Measurements from ENCODE around the gene RANBP3.
"Not testable (repeated sequence)": the region's sequence is repeated elsewhere in the genome, so short reads cannot be mapped to it uniquely, and the experiment has no call there.

Gene RANBP3

DNA sequence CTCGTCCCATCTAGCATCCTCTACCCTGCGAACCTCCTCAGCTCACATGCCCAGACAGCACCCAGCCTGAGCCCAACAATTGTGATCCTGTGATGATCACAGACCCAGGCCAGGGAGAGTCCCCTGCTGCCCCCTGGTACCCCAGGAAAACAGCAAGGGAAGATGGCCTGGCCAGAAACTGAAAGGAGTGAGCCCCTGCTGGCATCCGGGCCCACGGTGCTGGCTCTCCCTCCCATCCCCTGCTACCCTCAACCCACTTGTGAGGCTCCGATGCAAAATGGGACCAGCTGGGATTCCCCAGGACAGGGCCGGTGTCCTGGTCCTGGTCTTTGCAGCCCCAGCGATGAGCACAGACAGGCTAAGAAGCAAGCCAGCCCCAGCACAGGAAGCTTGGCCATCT lies 14.1 kb downstream of the RANBP3 start:
- DNase-seq, result no peak

DNA sequence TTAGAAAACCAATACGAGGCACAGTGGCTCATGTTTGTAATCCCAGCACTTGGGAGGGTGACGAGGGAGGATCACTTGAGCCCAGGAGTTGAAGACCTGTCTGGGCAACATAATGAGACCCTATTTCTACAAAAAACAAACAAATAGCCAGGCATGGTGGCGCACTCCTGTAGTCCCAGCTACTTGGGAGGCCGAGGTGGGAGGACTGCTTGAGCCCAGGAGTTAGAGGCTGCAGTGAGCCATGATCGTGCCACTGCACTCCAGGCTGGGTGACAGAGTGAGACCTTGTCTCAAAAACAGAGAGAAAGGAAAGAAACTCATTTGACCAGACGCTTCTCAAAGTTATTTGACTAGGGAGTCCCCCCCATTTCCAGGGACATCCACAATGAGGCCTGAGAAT lies 14.7 kb downstream of the RANBP3 start:
- DNase-seq, result not testable (repeated sequence)

DNA sequence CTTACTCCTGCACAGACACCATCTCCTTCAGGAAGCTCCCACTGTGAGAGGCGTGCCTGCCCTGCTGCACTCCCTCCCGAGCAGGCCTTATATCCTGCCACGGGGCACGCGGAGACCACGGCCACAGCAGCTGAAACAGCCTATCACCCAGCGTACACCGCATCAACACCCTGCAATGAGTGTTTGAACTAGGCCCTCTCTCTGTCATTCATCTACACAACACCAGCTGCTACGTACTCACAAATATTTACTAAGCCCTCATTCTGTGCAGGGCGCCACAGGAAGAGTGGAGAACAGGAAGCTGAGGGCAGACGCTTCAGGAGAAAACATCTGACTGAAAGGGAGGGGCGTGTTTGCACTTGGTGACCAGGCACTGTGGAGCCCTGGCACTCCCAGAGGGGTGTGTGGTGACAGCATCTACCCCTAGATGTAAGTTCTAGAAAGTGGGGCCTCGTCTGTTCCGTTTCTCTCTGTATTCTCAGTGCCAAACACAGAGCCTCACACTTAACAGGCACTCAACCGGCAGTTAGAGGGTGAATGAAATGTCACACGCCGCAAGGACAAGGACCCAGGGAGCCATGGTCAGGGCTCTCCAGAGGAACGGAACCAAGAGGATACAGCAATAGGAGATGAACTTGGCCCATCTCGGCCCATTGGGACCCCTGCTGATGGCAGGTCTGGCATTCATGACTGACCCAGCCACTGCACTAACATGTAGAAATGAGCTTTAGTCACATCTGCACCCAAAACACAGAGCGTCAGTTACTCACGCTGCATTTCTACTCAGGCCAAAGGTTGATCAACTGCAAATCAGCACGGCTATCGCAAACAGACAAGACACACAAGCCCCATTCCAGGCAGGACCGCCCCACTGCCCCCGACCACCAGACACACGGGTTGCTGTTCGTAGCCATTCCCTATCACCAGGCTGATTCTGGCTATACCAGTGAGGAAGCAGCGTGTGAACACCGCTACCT lies 15.7 kb downstream of the RANBP3 start:
- peak; percentile 75 for DNase-seq

DNA sequence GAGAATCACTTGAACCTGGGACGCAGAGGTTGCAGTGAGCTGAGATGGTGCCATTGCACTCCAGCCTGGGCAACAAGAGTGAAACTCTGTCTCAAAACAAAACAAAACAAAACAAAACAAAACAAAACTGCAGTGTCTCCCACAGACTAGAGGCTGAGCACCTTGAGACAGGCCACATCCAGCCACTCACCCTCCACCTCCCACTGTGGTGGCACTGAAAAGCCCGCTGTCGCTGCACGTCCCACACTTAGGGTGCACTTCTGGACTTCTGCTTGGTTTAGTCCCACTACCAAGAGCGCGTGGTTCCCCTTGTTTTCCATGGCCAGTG lies 16.3 kb downstream of the RANBP3 start:
- not testable (repeated sequence) for DNase-seq

DNA sequence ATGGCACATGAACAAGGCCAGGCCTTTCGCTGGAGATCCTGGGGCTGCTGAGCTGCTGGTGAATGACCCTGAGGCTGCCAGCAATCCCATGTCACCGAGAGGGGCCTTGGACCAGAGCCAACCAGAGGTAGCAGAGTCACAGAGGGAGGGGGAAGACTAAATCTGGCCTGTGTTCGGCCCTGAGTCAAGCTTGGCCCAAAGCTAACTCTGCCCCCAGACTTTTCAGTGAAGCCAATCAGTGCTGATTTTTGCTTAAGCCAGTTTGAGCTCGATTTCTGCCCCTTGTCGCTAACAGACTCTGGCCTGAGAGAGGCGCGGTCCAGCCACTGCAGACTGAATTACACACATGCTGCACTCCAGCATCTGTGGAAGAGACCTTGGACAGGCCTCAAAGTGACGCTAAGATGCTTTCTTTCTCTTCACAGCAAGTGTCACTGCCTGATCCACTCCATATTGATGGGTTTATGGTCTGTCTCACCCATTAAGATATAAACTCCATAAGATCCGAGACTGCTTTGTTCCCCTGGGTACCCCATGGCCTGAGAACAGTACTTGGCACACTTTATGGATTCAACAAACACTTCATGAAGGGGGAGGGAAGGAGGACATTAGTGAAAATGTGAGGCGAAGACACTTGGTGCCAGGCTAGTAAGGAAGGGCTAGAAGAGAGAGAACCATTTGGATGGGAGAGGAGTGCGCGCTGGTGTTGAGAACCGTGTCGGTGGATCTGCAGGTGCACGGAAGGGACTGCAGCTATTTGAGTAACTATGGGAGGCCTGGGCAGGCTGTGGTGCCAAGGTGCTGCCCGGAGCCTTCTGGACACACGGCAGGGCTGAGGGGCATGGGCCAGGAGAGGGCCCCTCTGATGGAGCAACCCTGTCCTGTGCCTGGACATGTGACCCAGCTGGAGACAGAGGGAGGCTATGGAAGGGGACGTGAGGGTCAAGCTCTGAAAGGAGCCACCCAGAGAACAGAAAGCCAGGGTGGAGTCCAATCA lies 17.6 kb downstream of the RANBP3 start:
- DNase-seq, result no peak

DNA sequence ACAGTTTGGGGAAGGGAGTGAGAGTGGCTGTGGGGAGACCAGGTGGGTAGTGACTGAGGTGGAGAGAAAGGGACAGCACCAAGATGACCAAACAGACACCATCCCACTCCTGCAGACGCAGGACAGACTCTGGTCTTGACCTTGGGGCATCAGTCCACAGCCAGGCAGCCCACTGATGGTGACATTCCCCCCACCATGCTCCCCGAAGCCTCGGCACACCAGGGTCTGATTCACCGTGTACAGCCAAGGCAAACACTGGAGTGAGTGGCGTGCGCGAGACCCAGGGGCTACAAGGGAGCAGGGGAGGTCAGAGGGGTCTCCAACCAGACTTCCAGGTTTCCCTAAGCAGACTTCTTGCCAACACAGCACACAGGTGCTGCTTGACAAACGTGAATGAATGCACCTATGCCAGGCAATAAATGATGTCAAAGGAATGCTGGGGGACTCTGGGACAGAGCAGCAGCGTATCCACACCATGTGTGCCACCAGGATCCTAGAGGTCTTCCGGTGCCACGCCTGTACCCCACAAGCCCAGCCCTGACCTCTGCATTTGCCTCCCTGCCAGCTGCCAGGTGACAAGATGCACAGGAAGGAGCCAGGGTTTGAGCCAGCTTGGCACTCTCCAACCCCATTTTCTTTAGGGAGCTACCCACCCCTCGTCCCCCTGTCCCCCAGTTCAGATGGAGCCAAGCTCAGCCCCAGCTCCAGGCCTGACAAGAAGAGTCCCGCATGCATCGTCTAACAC lies 18.5 kb downstream of the RANBP3 start:
- no peak for DNase-seq

DNA sequence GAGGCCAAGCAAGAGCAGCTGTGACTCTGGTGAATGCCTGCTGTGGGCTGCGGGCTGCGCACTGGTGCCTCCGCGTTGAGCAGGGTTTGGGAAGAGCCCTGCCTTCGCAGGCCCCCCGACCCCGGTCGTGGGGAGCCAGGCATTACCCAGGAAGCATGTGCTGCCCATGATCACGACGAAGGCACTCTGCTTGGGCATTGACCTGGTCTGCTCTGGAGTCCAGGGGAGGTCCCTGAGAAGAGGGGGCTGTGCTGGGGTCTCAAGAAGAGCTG lies 19.2 kb downstream of the RANBP3 start:
- no peak for DNase-seq

DNA sequence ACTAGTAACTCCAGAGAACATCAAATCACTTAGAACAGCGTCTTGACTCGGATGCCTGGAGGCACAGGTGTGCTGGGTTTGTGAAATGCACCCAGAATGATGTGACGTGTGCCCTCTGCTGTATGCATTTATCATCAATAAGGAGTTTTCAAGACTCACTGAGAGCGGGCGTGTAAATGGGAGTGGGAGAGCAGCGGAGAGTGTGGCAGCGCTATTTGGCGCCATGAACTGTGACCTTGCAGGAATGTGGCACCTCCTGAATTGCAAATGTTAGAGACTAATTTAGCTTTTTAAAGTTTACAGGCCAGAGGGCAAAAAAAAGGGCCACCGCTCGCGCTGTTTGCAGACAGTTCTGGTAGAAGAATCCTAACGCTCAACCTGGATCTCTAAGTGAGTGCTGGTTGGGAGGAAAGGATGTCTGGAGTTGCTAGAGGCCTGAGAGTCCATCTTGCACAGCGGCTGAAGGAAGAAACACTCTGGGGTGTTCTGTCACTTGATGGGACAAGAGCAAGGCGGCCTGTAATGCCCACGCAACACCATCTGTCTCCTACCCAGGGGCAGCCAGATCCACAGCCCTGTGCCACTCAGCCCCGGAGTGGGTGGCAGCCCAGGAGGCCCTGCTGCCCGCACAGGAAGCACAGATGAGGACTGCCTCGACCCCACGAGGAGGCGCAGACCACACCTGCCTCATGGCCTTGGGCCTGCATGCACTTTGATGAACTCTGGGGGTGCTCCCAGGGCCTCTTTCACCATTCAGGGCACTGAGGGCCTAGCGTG lies 19.7 kb downstream of the RANBP3 start:
- no peak for DNase-seq

DNA sequence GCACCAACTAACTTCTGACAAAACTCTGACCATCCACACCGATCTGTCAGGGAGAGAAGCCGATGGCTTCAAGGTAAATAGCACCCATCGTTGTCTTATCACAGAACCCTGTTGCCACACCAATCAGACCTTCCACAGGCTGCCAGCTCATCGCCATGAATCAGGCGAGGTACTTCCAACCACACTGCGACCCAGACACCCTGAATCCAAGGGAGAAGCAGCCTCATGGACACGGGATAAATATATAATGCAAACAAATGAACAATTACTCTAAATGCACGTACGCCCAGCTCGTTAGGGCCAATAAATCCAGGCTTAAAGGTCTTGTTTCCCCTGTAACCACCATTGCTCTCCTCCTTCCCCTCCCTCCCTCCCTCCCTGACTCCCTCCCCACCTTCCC lies 20.8 kb downstream of the RANBP3 start:
- no peak for DNase-seq

DNA sequence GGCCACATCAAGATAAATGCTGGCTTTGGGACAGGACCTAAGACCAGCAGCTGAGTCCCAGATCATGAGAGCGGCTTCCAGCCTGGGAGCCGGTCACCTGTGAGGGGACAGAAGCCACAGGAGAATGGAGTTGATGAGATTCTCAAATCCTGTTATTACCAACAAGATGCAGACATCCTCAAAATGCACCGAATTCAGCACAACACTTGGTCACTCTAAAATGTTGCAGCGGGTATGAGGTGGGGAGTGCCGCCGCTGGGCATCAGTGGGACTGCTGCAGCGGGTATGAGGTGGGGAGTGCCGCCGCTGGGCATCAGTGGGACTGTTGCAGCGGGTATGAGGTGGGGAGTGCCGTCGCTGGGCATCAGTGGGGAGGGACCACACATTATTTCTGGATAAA lies 21.2 kb downstream of the RANBP3 start:
- DNase-seq, result no peak

DNA sequence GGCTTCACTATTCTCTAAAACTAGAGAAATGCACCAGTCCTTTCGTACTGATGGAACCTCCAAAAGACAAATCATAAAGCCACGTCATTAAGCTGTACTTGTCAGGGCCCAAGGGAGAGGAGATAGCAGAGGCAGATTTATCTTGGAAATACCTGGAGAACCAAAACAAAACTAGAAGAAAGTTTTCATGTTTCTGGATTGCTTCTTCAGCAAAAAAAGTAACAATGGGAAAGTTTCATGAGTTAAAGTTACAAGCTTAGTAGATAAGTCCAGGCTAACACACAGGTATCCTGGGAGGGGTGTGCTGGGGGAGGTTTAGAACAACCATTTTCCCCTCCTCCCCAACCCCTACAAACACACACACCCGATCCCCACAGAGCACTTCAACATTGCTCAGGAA lies 21.6 kb downstream of the RANBP3 start:
- DNase-seq, result no peak

DNA sequence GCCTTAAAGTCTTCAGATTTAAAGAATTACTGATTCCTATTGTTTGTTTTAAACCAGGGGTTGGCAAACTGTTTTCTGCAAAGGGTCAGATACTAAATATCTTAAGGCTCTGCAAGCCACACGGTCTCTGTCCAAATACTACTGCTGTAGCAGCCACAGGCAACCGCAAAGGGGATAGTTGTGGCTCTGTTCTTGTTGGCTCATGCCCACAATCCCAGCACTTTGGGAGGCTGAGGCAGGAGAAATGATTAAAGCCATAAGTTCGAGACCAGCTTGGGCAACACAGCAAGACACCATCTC lies 22.4 kb downstream of the RANBP3 start:
- no peak for DNase-seq

DNA sequence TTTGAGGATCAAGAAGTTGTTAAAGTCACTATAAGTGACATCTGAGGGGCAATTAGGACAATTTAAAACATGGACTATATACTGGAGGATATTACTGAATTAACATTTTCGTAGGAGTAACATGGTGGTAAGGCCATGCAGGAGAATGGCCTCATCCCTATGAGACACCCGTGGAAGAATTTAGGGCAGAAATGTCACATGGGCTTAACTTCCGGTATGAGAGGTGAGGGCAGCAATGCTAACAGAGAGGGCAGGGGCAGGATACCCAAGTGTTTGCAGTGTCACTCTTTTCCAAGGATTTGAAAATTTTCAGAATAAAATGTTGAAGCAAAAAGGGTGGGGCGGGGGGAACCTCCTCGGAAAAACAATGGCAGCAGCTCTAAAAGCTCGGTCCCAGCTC lies 23.6 kb downstream of the RANBP3 start:
- peak; percentile 38 for DNase-seq

DNA sequence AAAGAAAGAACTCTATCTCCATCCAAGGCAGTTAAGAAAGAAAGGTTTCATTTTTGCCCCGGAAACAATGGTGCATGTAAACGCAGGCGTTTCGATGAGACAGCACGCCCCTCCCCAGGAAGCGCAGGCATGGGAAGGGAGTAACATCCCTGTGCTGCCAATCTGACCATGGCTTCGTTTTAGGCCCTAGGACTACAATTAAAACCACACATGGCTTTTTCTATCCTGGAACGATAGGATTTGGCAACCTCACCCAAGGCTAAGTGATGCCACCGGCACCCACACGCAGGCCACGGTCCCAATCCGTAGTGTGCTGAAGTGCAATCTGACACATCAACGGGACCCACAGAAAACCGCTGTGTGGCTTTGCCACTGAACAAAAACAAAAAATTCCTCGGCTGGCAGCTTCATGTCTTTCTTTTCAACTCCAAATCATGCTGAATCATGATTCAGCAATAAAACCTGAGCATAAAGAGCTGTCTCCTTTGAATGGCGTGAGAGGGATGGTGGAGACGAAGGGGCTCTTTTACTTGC lies 24.2 kb downstream of the RANBP3 start:
- peak; percentile 64 for DNase-seq

DNA sequence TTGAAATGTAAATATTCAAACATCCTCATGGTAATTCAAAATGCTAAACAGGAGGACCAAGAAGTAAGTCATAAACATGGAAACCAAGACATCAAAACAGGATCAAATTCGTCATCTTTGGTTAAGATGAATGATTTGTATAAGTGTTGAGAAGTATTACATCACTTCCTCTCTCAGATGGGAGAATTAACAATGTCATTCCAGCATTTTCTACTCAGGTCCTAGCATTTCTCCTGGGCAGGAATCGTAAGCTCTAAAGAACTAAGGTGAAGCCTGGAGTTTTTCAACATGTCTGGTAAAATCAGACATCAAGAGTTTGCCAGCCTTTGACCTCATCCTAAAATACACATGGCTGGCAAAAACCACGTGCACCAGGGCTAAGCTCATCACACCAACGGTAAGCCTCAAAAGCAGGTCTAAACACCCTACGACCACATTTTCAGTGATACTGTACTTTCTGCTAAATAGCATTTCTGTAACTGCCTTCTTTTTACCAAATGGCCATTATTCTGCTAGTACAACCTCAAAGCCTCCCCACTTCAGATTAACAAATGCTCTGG lies 24.8 kb downstream of the RANBP3 start:
- peak; percentile 48 for DNase-seq

DNA sequence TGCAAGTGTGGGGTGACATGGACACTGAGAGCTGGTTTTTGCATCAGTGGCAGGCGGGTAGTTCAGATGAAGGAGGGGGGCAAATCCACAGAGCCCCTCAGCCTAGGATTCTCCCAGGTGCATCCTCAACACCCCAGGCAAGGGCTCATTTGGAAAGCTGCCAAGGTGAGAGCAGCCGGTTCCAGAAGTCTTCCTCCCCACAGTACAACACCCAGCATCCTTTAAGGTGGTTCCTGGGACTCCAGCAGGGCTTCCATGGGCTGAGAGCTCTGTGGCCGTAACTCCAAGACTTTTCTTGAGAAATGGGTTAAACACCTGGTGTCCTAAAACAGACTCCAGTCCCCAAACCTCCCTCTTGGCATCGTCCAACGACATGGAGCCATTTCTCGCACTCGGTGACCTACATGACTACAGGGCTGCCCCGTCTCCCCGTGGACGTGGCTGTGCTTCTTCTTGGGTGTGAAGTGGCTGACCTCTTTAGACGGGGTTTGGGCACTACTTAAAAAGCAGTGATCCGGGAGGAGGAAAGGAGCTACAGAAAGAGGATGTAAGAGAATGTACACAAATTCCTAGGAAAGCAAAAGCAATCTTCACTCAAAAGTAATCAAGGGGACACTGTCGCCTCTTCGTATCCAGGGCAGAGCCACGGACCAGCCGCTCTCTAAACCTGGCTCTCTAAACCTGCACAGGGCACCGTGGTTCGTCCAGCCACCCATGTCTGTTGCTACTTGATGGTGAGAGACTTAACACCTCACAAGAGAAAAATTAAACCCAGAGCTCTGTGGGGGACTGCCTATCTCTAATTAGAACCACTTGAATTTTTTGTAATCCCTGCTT lies 25.5 kb downstream of the RANBP3 start:
- DNase-seq, result no peak

DNA sequence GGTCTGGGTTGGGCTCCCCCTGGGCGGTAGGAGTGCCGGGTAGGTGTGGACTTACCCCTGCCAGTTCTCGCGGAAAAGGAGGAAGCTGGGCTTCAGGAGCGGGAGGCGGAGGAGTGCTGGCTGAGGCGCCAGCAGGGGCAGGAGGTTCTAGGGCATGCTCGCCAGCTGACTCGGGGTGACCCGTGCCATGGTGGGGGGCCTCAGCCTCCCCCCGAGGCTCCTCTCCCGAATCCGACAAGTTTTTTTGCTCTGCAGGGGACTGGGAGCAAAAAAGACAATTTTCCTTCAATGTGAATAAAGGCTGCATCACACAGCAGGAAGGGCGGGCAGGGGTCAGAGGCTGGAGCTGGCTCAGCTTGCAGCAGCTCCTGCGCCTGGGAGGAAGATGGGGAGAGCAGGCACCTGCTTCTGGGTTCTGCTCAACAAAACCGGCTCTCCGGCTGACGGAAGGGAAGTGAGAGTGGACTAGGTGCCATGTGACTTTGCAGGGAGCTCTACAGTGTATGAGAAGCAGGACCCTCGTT lies 26.5 kb downstream of the RANBP3 start:
- no peak for DNase-seq

DNA sequence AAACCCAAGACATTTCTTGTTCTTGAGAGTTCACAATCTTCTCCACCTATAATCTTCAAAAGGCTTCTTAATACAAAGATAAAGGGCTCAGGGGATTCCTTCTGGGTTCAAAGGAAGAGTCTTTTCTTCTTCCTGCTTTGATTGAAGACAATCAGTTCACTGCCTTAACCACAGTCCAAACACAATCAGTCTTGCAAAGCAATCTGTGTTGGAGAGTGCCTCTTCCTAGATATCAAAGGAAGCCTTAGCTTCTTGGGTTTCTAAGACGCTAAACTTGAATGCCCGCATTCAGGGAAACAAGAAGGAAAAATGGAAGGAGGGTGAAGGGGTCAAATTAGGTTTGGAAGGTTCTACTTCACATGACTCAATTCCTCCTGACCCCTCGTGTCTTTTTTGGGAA lies 27.2 kb downstream of the RANBP3 start:
- DNase-seq, result no peak

DNA sequence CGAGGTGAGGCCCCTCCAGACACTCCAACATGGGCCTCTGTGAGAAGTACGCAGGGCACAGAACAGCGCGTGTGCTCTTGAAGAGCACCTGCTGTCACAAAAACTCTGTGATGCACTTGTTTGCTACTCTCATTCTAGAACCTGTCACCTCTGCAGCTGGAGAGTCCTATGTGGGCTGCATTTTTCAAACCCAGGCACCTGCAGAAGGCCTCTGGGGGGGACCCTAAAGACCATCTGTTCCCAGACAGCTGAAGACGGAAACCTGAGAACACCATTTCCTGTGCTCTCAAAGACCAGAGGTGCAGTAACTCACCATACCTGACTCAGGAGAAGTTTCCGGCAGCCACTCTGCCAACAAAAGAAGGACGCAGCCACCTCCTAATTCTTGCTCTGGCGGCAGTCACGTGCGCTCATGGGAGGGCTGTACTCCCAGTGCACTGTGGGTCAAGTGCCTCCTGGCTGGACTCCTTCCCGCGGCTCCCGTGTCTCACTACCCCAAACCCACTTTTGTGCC lies 28.1 kb downstream of the RANBP3 start:
- no peak for DNase-seq

Measured in fibroblast of skin of back (primary cell).